SK-N-SH treated with all-trans-retinoic acid at 6 μM for 48 hours (cell line): ENCODE data around the gene PROM1.
A peak's percentile ranks its signal among the peaks of the same experiment; 100 is the strongest.

Experiments used
- ATAC-seq: fragments of 200-7000 bp; cut with Tn5 transposase; 3 replicates; pipeline ENCODE4 v1.9.1; 2020; ENCODE audit warnings: mild to moderate bottlenecking, moderate library complexity
- ARNTL ChIP-seq: fragments of 450-650 bp; formaldehyde crosslinking; IDR thresholded peaks from 2 replicates; pipeline ENCODE4 v1.5.0; 2020; ENCODE audit warnings: low read depth, mild to moderate bottlenecking, moderate library complexity, borderline replicate concordance
- BACH2 ChIP-seq: fragments of 250-450 bp; sonication (Bioruptor Pico); IDR thresholded peaks from 2 replicates; pipeline ENCODE4 v1.9.0; 2021; ENCODE audit warnings: mild to moderate bottlenecking, borderline replicate concordance
- CREB5 ChIP-seq: fragments of 250-450 bp; sonication (Bioruptor Pico); IDR thresholded peaks from 2 replicates; pipeline ENCODE4 v1.5.1; 2020; ENCODE audit warnings: low read depth, mild to moderate bottlenecking, moderate library complexity
- CSDC2 ChIP-seq: fragments of 250-450 bp; sonication (Bioruptor Pico); IDR thresholded peaks from 2 replicates; pipeline ENCODE4 v1.5.0; 2020; ENCODE audit warnings: mild to moderate bottlenecking, moderate library complexity
- ESRRG ChIP-seq: fragments of 250-450 bp; sonication (Bioruptor Pico); IDR thresholded peaks from 2 replicates; pipeline ENCODE4 v1.6.1; 2021; ENCODE audit warnings: mild to moderate bottlenecking
- GLIS3 ChIP-seq: fragments of 250-450 bp; sonication (Bioruptor Pico); IDR thresholded peaks from 2 replicates; pipeline ENCODE4 v1.5.0; 2020; ENCODE audit warnings: mild to moderate bottlenecking, moderate library complexity
- ISL1 ChIP-seq: fragments of 250-450 bp; sonication (Bioruptor Pico); IDR thresholded peaks from 2 replicates; pipeline ENCODE4 v2.1.2; 2022; ENCODE audit warnings: mild to moderate bottlenecking, moderate library complexity
- OSR1 ChIP-seq: fragments of 250-450 bp; sonication (Bioruptor Pico); IDR thresholded peaks from 2 replicates; pipeline ENCODE4 v1.8.0; 2022; ENCODE audit warnings: moderate library complexity, mild to moderate bottlenecking, inconsistent platforms
- PPARA ChIP-seq: fragments of 250-450 bp; sonication (Bioruptor Pico); IDR thresholded peaks from 2 replicates; pipeline ENCODE4 v1.5.0; 2020; ENCODE audit warnings: mild to moderate bottlenecking, borderline replicate concordance
- RARB ChIP-seq: fragments of 250-450 bp; sonication (Bioruptor Pico); IDR thresholded peaks from 2 replicates; pipeline ENCODE4 v1.8.0; 2021; ENCODE audit warnings: mild to moderate bottlenecking, moderate library complexity
- SNAI2 ChIP-seq: fragments of 250-450 bp; sonication (Bioruptor Pico); IDR thresholded peaks from 2 replicates; pipeline ENCODE4 v1.5.0; 2020; ENCODE audit warnings: mild to moderate bottlenecking, moderate library complexity
- TSHZ2 ChIP-seq: fragments of 250-450 bp; sonication (Bioruptor Pico); IDR thresholded peaks from 2 replicates; pipeline ENCODE4 v1.5.0; 2020; ENCODE audit warnings: mild to moderate bottlenecking, moderate library complexity
- ZFP30 ChIP-seq: fragments of 450-650 bp; formaldehyde crosslinking; IDR thresholded peaks from 2 replicates; pipeline ENCODE4 v1.5.0; 2022; ENCODE audit warnings: mild to moderate bottlenecking, moderate library complexity
- ZNF565 ChIP-seq: fragments of 450-650 bp; formaldehyde crosslinking; conservative IDR thresholded peaks from 2 replicates; pipeline ENCODE4 v1.5.0; 2020; ENCODE audit warnings: low read depth, mild to moderate bottlenecking, moderate library complexity
- ZNF70 ChIP-seq: fragments of 450-650 bp; formaldehyde crosslinking; IDR thresholded peaks from 2 replicates; pipeline ENCODE4 v1.5.0; 2020; ENCODE audit warnings: mild to moderate bottlenecking, moderate library complexity
- ZNF8 ChIP-seq: fragments of 450-650 bp; formaldehyde crosslinking; IDR thresholded peaks from 2 replicates; pipeline ENCODE4 v1.5.0; 2020; ENCODE audit warnings: mild to moderate bottlenecking, moderate library complexity
- TF ChIP-seq, protein P1 (sequence below): fragments of 250-450 bp; sonication (Bioruptor Pico); IDR thresholded peaks from 2 replicates; pipeline ENCODE4 v1.8.0; 2020; ENCODE audit warnings: mild to moderate bottlenecking, moderate library complexity, borderline replicate concordance
- TF ChIP-seq, protein P2 (sequence below): fragments of 250-450 bp; sonication (Bioruptor Pico); IDR thresholded peaks from 2 replicates; pipeline ENCODE4 v1.5.1; 2021; ENCODE audit warnings: mild to moderate bottlenecking, moderate library complexity
- TF ChIP-seq, protein P3 (sequence below): fragments of 250-450 bp; sonication (Bioruptor Pico); IDR thresholded peaks from 2 replicates; pipeline ENCODE4 v1.8.0; 2021; ENCODE audit warnings: low read depth, mild to moderate bottlenecking, moderate library complexity, borderline replicate concordance

The PROM1 gene

GRCh38 chr4:16120720-16121119 lies 36.9 kb upstream of the PROM1 start:
- TF ChIP-seq TSHZ2 (no peak), ZNF565 (CRISPR knock-in tag) (no peak), PPARA (CRISPR knock-in tag) (no peak), ZNF8 (no peak), ARNTL (CRISPR knock-in tag) (no peak)
- peak; percentile 66 for ATAC-seq

GRCh38 chr4:16119981-16120380 lies 36.2 kb upstream of the PROM1 start:
- TF ChIP-seq RARB (CRISPR knock-in tag) (no peak), ESRRG (CRISPR knock-in tag) (no peak)
- ATAC-seq: no peak

GRCh38 chr4:16118090-16118489 lies 34.3 kb upstream of the PROM1 start:
- TF ChIP-seq ZFP30 (CRISPR knock-in tag) (no peak), ZNF70 (CRISPR knock-in tag) (no peak), OSR1 (no peak), PPARA (CRISPR knock-in tag) (no peak), ISL1 (CRISPR knock-in tag) (no peak), RARB (CRISPR knock-in tag) (no peak), SNAI2 (no peak), TSHZ2 (no peak)
- TF ChIP-seq, protein P1, sequence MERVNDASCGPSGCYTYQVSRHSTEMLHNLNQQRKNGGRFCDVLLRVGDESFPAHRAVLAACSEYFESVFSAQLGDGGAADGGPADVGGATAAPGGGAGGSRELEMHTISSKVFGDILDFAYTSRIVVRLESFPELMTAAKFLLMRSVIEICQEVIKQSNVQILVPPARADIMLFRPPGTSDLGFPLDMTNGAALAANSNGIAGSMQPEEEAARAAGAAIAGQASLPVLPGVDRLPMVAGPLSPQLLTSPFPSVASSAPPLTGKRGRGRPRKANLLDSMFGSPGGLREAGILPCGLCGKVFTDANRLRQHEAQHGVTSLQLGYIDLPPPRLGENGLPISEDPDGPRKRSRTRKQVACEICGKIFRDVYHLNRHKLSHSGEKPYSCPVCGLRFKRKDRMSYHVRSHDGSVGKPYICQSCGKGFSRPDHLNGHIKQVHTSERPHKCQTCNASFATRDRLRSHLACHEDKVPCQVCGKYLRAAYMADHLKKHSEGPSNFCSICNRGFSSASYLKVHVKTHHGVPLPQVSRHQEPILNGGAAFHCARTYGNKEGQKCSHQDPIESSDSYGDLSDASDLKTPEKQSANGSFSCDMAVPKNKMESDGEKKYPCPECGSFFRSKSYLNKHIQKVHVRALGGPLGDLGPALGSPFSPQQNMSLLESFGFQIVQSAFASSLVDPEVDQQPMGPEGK (CRISPR knock-in tag): no peak
- TF ChIP-seq, protein P2, sequence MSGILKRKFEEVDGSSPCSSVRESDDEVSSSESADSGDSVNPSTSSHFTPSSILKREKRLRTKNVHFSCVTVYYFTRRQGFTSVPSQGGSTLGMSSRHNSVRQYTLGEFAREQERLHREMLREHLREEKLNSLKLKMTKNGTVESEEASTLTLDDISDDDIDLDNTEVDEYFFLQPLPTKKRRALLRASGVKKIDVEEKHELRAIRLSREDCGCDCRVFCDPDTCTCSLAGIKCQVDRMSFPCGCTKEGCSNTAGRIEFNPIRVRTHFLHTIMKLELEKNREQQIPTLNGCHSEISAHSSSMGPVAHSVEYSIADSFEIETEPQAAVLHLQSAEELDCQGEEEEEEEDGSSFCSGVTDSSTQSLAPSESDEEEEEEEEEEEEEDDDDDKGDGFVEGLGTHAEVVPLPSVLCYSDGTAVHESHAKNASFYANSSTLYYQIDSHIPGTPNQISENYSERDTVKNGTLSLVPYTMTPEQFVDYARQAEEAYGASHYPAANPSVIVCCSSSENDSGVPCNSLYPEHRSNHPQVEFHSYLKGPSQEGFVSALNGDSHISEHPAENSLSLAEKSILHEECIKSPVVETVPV (CRISPR knock-in tag): no peak
- TF ChIP-seq, all 23 proteins: peak for 0
- no peak for ATAC-seq

DNA sequence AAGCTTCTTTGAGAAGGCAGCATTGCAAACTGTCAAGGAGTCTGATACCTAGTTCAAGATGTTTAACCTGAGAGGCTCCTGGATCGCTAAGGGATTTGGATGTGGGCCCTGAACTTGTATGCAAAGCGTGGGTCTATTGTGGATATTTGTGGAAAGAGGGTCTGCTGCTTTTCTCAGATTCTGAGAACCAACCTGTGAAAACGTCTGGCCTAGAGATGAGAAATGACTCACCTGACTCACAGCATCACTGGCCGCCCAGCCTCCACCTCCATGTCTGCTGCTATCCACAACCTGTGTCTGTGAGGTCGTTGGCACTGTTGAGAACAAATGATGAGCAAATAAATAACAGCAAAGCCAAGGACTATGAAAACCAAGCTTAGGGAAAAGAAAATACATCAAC lies 33.3 kb upstream of the PROM1 start:
- no peak for TF ChIP-seq BACH2
- no peak for TF ChIP-seq ESRRG (CRISPR knock-in tag)
- TF ChIP-seq ZNF8: no peak
- TF ChIP-seq ZNF70 (CRISPR knock-in tag): no peak
- TF ChIP-seq ZFP30 (CRISPR knock-in tag): no peak
- TF ChIP-seq, protein P2 (CRISPR knock-in tag): no peak
- TF ChIP-seq, all 23 proteins: peak for 0
- no peak for ATAC-seq

DNA sequence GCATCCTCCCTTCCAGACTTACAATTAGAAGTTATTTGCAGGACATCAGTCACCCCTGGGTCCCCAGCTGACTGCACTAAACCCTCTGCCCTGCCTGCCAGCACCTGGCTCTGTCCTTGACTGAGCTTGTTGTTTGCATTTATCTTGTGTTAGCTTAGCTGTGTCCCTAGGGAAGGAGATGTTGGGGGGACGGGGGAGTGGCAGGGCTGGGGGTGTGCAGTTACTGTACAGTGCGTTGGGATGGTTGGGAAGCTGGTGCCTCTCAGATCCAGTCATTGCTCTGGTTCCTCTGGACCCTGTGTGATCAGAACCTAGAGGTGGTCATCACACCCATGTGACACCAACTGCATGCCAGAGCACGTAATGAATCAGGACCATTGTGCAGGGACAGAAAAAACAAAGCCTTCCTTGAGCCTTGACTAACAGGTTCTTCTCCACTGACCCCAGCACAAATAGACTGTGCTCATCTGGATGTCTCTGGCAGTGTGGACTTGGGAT lies 32.7 kb upstream of the PROM1 start:
- no peak for ATAC-seq
- no peak for TF ChIP-seq CREB5 (CRISPR knock-in tag)
- no peak for TF ChIP-seq RARB (CRISPR knock-in tag)
- no peak for TF ChIP-seq ZNF8
- no peak for TF ChIP-seq GLIS3 (CRISPR knock-in tag)
- TF ChIP-seq ESRRG (CRISPR knock-in tag): no peak
- TF ChIP-seq, protein P3, sequence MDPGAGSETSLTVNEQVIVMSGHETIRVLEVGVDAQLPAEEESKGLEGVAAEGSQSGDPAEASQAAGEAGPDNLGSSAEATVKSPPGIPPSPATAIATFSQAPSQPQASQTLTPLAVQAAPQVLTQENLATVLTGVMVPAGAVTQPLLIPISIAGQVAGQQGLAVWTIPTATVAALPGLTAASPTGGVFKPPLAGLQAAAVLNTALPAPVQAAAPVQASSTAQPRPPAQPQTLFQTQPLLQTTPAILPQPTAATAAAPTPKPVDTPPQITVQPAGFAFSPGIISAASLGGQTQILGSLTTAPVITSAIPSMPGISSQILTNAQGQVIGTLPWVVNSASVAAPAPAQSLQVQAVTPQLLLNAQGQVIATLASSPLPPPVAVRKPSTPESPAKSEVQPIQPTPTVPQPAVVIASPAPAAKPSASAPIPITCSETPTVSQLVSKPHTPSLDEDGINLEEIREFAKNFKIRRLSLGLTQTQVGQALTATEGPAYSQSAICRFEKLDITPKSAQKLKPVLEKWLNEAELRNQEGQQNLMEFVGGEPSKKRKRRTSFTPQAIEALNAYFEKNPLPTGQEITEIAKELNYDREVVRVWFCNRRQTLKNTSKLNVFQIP: no peak
- TF ChIP-seq PPARA (CRISPR knock-in tag): no peak
- TF ChIP-seq CSDC2: no peak
